Measurements from ENCODE around the gene ZMYND11.

The ZMYND11 gene

DNA sequence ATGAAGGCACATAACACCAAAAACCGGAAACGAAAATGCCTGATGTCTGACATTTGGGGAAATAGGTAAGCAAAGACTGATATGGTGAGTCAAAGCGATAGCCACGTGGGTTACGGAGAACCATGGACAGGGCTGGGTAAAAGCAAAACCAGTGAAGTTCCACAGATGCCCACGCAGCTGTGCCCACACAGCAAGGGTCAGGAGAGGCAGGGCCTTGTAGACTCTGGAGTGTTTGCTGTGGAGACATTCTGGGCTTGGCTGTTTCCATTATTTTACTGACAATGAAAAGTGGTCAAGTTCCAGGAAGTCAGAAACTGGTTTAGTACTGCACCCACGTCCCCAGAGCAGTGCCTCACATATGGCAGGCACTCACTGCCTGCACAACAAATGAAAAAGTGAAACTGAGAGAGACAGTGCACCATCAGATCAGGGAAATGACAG, 148.7 kb downstream of the ZMYND11 start:
- DNase-seq (ENCODE audit: extremely low read depth, low read depth): no peak

DNA sequence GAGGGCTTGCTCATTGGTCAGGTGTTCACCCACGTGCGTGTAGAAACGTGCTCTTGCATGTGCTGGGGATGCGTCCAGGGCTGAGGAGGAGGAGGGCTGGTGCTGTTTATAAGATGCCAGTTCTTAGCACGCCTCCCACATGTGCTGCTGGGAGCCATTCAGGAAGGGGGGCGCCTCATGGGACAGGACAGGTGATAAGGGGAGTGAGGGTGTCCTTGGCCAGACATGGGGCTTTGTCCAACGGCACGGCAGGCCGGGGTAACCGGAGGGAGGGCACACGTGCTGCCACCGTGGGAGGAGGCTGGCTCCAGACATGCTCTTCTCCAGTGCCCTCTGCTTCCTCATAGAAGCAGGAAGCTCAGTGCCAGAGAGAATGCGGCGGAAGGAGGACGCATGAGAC, 150.0 kb downstream of the ZMYND11 start:
- H3K4me3 ChIP-seq (replicated peaks; ENCODE audit: low read depth, low read length): no peak overlapping the region
- DNase-seq (ENCODE audit: extremely low read depth, low read depth): no peak
- TF ChIP-seq, protein P1, sequence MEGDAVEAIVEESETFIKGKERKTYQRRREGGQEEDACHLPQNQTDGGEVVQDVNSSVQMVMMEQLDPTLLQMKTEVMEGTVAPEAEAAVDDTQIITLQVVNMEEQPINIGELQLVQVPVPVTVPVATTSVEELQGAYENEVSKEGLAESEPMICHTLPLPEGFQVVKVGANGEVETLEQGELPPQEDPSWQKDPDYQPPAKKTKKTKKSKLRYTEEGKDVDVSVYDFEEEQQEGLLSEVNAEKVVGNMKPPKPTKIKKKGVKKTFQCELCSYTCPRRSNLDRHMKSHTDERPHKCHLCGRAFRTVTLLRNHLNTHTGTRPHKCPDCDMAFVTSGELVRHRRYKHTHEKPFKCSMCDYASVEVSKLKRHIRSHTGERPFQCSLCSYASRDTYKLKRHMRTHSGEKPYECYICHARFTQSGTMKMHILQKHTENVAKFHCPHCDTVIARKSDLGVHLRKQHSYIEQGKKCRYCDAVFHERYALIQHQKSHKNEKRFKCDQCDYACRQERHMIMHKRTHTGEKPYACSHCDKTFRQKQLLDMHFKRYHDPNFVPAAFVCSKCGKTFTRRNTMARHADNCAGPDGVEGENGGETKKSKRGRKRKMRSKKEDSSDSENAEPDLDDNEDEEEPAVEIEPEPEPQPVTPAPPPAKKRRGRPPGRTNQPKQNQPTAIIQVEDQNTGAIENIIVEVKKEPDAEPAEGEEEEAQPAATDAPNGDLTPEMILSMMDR (IDR thresholded peaks at IDR 0.05; ENCODE audit: low read depth, low read length, missing control alignments): no peak

More for the DNA sequence above, 148.7 kb downstream of the ZMYND11 start:
- no peak overlapping the region for H3K4me3 ChIP-seq (replicated peaks; ENCODE audit: low read depth, low read length)
- TF ChIP-seq, protein P1 (IDR thresholded peaks at IDR 0.05; ENCODE audit: low read depth, low read length, missing control alignments): no peak

DNA sequence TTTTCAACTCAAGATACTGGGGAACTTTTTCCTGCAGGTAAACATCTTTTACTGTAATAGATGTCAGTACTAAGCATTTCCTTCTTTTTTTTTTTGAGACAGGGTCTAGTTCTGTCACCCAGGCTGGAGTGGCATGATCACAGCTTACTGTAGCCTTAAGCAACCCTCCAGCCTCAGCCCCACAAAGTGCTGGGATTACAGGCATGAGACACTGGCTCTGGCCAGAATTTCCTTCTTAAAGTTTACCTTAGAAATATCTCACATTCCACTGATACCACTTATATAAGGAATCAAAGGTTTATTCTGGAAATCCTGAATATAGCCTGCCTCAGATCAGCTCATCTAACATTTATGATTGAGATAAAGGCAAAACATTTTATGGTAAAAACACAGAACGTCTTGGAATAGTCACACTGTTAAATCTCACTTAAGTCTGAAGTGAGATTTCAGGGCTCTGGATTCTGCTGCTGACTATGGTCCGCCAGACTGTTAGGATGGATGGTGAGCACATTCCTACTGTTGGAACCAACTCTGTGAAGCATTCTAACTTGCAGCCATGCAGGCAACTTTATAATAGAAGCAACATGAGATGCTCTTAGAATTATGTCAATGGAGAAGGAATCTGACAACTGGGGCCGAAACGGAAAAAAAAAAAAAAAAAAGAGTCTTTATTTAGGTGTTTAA, 151.9 kb downstream of the ZMYND11 start:
- no peak for DNase-seq (ENCODE audit: extremely low read depth, low read depth)
- TF ChIP-seq, protein P1 (IDR thresholded peaks at IDR 0.05; ENCODE audit: low read depth, low read length, missing control alignments): no peak
- no peak overlapping the region for H3K4me3 ChIP-seq (replicated peaks; ENCODE audit: low read depth, low read length)

DNA sequence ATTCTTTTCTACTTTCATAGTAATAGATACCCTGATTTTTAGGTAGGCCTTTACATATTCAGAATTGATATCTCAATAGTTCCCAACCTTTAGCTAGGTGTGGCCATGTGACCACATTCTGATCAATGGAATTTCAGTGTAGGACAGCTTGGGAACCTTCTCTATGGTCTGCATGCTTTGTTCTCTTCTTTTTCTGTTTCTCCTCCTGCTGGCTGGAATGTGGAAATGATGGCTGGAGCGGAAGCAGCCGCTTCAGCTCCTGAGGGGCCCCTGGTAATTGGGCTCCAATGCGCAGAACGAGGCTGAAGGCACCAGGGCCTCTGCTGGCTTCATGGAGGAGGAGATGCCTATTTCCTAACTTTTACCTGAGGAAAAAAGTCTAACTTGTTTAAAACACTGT, 152.6 kb downstream of the ZMYND11 start:
- TF ChIP-seq, protein P1 (IDR thresholded peaks at IDR 0.05; ENCODE audit: low read depth, low read length, missing control alignments): peak; percentile 41
- no peak for DNase-seq (ENCODE audit: extremely low read depth, low read depth)
- no peak overlapping the region for H3K4me3 ChIP-seq (replicated peaks; ENCODE audit: low read depth, low read length)

DNA sequence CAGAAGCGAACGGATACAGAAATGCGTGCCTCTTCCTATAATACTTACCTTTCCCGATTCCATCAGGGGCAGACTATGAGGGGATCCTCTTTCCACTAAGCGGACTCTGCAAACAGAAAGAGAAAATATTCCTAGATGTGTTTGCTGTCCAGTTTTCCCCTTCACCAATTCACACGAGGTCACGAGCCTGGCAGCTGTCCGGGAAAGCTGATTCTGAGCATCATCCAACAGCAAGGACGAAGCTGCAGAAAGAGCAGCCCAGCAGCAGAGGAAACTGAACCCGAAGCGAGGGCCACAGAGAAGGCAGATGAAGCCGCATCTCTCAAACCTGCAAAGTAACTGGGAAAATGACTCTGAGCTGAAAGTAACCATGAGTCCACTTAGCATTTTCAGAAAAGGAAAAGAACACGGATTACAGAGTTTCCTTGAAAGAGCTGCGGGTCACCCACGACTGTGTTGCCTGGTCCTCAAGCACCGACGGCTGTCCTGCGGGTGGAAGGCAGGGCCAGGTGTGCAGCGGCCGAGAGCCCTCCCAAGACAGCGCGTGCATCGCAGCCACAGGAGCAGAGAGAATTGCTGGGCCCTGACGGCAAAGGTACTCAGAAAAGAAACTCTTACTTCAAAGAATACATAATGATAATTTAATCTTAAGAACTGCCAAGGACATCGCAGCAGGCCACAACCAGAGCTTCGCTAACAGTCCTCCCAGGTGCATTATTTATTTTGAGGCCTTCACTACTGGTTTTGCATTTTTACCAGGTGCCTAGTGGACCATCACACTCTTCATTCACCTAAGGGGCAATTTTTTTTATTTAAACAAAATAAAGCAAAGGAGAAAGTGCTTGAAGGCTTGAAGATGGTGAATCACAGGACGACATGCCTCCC, 153.3 kb downstream of the ZMYND11 start:
- no peak overlapping the region for H3K4me3 ChIP-seq (replicated peaks; ENCODE audit: low read depth, low read length)
- TF ChIP-seq, protein P1 (IDR thresholded peaks at IDR 0.05; ENCODE audit: low read depth, low read length, missing control alignments): no peak
- no peak for DNase-seq (ENCODE audit: extremely low read depth, low read depth)

DNA sequence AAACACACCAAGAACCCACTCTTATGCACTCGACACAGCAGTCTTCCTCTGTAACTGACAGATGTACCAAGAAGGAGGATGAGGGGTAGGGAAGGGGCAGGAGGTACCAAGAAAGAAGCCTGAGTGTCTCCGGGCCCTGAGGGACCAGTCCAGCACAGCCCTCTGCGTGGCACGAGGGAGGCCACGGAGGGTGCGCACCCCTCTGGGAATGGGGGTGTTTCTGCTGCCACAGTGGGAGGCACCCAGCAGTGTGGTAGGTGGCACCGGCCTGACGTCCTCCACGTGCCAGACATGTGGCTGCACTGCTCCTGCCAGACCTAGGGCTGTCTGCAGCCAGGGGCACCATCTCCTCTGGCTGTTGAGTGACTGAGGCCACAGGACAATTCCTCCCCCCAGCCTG, 154.3 kb downstream of the ZMYND11 start:
- no peak overlapping the region for H3K4me3 ChIP-seq (replicated peaks; ENCODE audit: low read depth, low read length)
- TF ChIP-seq, protein P1 (IDR thresholded peaks at IDR 0.05; ENCODE audit: low read depth, low read length, missing control alignments): no peak
- DNase-seq (ENCODE audit: extremely low read depth, low read depth): no peak
